Gastrocnemius medialis (tissue), 4 donors: ENCODE measurements around the gene UGT1A9. TPM values are rescaled to one million over a fixed set of nuclear protein-coding genes. Genes with fewer than 3 reads are reported as not detected.

Experiments used
- ATAC-seq, 2 donors: fragments of 150-250 bp; one replicate each; pipeline ENCODE4 v1.9.1; 2016
- DNase-seq, 2 donors: peaks; one replicate each; pipeline ENCODE4 v3.0.0-alpha.2; 2019
- H3K27ac ChIP-seq, 4 donors: fragments of 200-600 bp; sonication (generic); 1 replicate in 1 of 4; 2 replicates in 3 of 4; pipeline ENCODE4 v1.5.1; 2016 to 2018; ENCODE audit warnings: mild to moderate bottlenecking in 2 of 4, moderate library complexity in 1 of 4
- H3K27me3 ChIP-seq, 3 donors: fragments of 200-600 bp; sonication (generic) in 2 of 3; 1 replicate in 1 of 3; 2 replicates in 2 of 3; pipeline versions ENCODE4 v1.5.1 to v1.6.0; 2016 to 2019; ENCODE audit warnings: mild to moderate bottlenecking in 1 of 3, moderate library complexity in 1 of 3
- H3K36me3 ChIP-seq, 2 donors: fragments of 200-600 bp; sonication (generic) in 1 of 2; one replicate each; pipeline ENCODE4 v1.5.1; 2017 to 2018
- H3K4me1 ChIP-seq, 2 donors: fragments of 200-600 bp; sonication (generic) in 1 of 2; one replicate each; pipeline ENCODE4 v1.5.1; 2016 to 2017; ENCODE audit warnings: mild to moderate bottlenecking in 2 of 2
- H3K4me3 ChIP-seq, 4 donors: fragments of 200-600 bp; sonication (generic) in 3 of 4; 1 replicate in 1 of 4; 2 replicates in 3 of 4; pipeline ENCODE4 v1.5.1; 2016 to 2019; ENCODE audit warnings: mild to moderate bottlenecking in 2 of 4
- H3K9me3 ChIP-seq, 3 donors: fragments of 200-600 bp; sonication (generic) in 2 of 3; 1 replicate in 1 of 3; 2 replicates in 2 of 3; pipeline ENCODE4 v1.5.1; 2016 to 2019
- POLR2A ChIP-seq, 2 donors: fragments of 450-650 bp; IDR thresholded peaks; one replicate each; pipeline ENCODE4 v1.6.1; 2017; ENCODE audit warnings: antibody characterized with exemption in 2 of 2, mild to moderate bottlenecking in 2 of 2, moderate library complexity in 2 of 2
- in situ Hi-C, 4 donors: fragments of 200-750 bp; cut with MboI; loops; one replicate each; pipeline versions ENCODE4 v1.15.0 to v1.8.0; 2017; ENCODE audit warnings: low sequenced_read_pairs in 4 of 4
- intact Hi-C: fragments of 100-400 bp; cut with DNase I; formaldehyde crosslinking; loops from one replicate; pipeline ENCODE4 v1.15.1; 2023; ENCODE audit warnings: low total_unique reads
- total RNA-seq, 4 donors: library from RNA; depleted of rRNA; stranded (reverse); fragments of >200 nt; gene quantifications; one replicate each; pipeline versions ENCODE4 v1.1.0 to v1.2.3, GENCODE V29; 2016
- TF ChIP-seq, protein P1 (sequence below), 5 experiments: fragments of 450-650 bp in 3 of 5; fragments of 200-600 bp in 2 of 5; sonication (generic) in 2 of 5; IDR thresholded peaks in 4 of 5; conservative IDR thresholded peaks in 1 of 5; 1 replicate in 4 of 5; 2 replicates in 1 of 5; pipeline ENCODE4 v1.5.1; 2016 to 2019; ENCODE audit warnings: antibody characterized with exemption in 5 of 5, mild to moderate bottlenecking in 3 of 5, moderate library complexity in 3 of 5

Gene UGT1A9
- total RNA-seq, 4 donors from 2014 or later: 0.13 to 0.38 TPM; not detected in 2

DNA sequence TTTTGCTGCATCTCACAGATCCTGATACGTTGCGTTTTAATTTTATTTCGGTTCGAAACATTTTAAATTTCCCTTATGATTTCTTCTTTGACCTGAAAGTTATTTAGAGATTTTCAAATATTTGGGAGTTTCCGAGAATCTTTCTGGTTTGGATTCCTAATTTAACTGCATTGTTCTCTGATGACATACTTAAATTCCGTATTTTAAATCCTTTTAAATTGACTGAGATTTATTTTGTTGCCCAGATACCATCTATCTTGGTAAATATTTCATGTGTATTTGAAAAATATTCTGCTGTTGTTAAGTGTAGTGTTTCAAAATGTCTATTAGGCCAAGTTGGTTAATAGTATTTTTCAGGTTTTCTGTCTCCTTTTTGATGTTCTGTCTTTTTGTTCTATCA lies 144.2 kb downstream of the UGT1A9 start:
- Histone ChIP-seq H3K27ac (no peak overlapping the region), H3K27me3 (no peaks in the 10 kb centered on the region), H3K36me3 (no peaks in the 10 kb centered on the region), H3K4me3 (no peak overlapping the region), H3K9me3 (no peaks in the 10 kb centered on the region), H3K4me1 (no peaks in the 10 kb centered on the region)
- ATAC-seq: no peak
- in situ Hi-C loops: no loop called here
- no peak for DNase-seq
- TF ChIP-seq, protein P1, sequence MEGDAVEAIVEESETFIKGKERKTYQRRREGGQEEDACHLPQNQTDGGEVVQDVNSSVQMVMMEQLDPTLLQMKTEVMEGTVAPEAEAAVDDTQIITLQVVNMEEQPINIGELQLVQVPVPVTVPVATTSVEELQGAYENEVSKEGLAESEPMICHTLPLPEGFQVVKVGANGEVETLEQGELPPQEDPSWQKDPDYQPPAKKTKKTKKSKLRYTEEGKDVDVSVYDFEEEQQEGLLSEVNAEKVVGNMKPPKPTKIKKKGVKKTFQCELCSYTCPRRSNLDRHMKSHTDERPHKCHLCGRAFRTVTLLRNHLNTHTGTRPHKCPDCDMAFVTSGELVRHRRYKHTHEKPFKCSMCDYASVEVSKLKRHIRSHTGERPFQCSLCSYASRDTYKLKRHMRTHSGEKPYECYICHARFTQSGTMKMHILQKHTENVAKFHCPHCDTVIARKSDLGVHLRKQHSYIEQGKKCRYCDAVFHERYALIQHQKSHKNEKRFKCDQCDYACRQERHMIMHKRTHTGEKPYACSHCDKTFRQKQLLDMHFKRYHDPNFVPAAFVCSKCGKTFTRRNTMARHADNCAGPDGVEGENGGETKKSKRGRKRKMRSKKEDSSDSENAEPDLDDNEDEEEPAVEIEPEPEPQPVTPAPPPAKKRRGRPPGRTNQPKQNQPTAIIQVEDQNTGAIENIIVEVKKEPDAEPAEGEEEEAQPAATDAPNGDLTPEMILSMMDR (IDR thresholded peaks at IDR 0.05 in 4 of 5, conservative IDR thresholded peaks at IDR 0.05 in 1 of 5): no peak
- TF ChIP-seq POLR2A (IDR thresholded peaks at IDR 0.05): no peak
- intact Hi-C loops: no loop called here

DNA sequence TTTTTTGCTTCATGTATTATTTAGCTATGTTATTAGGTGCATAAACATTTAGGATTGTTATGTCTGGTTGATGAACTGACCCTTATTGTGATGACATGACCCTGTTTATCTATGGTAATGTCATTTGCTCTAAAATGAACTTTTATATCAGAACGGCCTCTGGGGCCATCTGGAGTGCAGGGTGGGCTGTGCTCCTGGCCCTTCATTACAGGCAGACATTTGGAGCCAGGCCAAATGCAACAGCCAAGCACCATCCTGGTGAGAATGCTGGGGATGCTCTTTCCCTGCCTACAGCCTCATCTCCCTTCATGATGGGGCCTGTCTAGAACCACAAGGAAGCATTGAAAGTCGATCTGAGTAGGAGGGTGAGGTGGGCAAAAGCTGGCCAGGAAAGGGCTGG lies 144.6 kb downstream of the UGT1A9 start:
- Histone ChIP-seq H3K36me3 (no peaks in the 10 kb centered on the region), H3K9me3 (no peaks in the 10 kb centered on the region), H3K4me3 (no peak overlapping the region), H3K4me1 (no peaks in the 10 kb centered on the region), H3K27me3 (no peaks in the 10 kb centered on the region), H3K27ac (no peak overlapping the region)
- no peak for DNase-seq
- no peak for TF ChIP-seq POLR2A (IDR thresholded peaks at IDR 0.05)
- TF ChIP-seq, protein P1 (IDR thresholded peaks at IDR 0.05 in 4 of 5, conservative IDR thresholded peaks at IDR 0.05 in 1 of 5): no peak
- intact Hi-C loops: no loop called here
- ATAC-seq: no peak
- in situ Hi-C loops: no loop called here

DNA sequence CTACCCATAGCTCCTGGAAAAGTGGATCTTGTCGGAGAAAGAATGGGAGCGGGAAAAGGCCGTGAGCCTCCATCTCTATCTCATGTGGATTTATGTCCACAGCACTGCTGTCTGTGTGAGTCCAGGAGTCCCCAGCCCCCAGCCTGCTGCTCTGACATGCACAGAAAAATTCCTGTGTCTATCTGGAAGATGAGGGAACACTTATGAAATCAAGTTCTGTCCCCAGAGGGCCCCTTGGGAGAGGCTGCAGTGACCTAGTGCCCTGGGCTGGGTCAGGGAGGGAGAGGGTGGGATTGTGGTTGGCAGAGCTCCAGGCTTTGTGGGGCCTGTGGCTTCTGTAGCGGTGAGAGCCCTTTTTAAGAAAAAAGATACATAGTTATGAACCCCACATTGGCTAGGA lies 145.1 kb downstream of the UGT1A9 start:
- Histone ChIP-seq H3K9me3 (no peaks in the 10 kb centered on the region), H3K4me3 (no peak overlapping the region), H3K4me1 (no peaks in the 10 kb centered on the region), H3K27ac (no peak overlapping the region), H3K27me3 (no peaks in the 10 kb centered on the region), H3K36me3 (no peaks in the 10 kb centered on the region)
- ATAC-seq (no peak), DNase-seq (no peak)
- in situ Hi-C loops (no loop called here), intact Hi-C loops (no loop called here)
- TF ChIP-seq, protein P1 (IDR thresholded peaks at IDR 0.05 in 4 of 5, conservative IDR thresholded peaks at IDR 0.05 in 1 of 5): no peak
- TF ChIP-seq POLR2A (IDR thresholded peaks at IDR 0.05): no peak

DNA sequence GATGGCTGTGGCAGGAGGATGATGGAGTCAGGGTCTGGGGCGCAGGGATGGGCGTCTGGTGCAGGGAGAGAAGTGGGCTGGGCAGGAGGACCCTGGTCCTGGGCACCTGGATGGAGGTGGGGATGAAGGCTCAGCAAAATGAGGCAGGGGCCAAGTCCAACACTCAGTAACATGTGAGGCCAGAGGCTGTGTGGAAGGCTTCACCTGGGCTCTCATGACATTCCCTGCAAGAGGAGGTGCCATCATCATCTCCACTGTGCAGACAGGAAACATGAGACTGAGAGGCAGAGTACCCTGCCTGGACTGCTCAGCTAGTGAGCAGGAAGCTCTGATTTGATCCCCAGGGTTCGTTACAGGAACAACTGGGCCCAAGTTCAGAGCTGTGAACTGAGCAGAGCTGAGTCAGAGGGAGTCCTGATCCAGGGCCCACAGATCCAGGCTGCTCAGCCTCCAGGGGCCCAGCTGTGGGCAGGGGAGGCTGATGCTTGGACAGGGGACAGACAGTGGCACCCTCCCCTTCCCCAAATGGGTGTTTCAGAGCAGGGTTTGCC lies 145.7 kb downstream of the UGT1A9 start:
- TF ChIP-seq POLR2A (IDR thresholded peaks at IDR 0.05): no peak
- TF ChIP-seq, protein P1 (IDR thresholded peaks at IDR 0.05 in 4 of 5, conservative IDR thresholded peaks at IDR 0.05 in 1 of 5): no peak
- H3K27me3 ChIP-seq: no peaks in the 10 kb centered on the region
- no peak for ATAC-seq
- intact Hi-C loops: no loop called here
- no peaks in the 10 kb centered on the region for H3K9me3 ChIP-seq
- no peak overlapping the region for H3K27ac ChIP-seq
- no peaks in the 10 kb centered on the region for H3K4me1 ChIP-seq
- DNase-seq: no peak
- no peak overlapping the region for H3K4me3 ChIP-seq
- in situ Hi-C loops: no loop called here
- H3K36me3 ChIP-seq: no peaks in the 10 kb centered on the region
